SK-N-SH (cell line): ENCODE data around the gene WIPI1. TPM values are rescaled to one million over a fixed set of nuclear protein-coding genes. Genes with fewer than 3 reads are reported as not detected.

Experiments
- CTCF ChIA-PET: fragments of 300-600, 350-600 bp; formaldehyde crosslinking; extraction: SDS; loops from one replicate; lab custom pipeline; 2021; lab: Yijun Ruan, JAX
- POLR2A ChIA-PET: fragments of 350-600 bp; sonication (Branson Sonifier 250); formaldehyde crosslinking; extraction: SDS; loops from one replicate; lab custom pipeline; 2020; ENCODE audit warnings: antibody characterized with exemption, inconsistent platforms; lab: Yijun Ruan, JAX
- DNase-seq: peaks from one replicate; pipeline ENCODE4 v3.0.0; 2012
- H2AFZ ChIP-seq: fragments of 200-600 bp; sonication (generic); 2 replicates; pipeline ENCODE4 v1.8.1; 2016; ENCODE audit warnings: antibody characterized with exemption, mild to moderate bottlenecking, low read depth
- H3F3A ChIP-seq: fragments of 200-600 bp; sonication (generic); replicated peaks from 2 replicates; pipeline ENCODE3; 2016; ENCODE audit warnings: antibody characterized with exemption, mild to moderate bottlenecking; ENCODE audit not compliant: insufficient read depth
- H3K27ac ChIP-seq, 2 experiments: fragments of 200-500 bp in 1 of 2; fragments of 200-600 bp in 1 of 2; sonication (Bioruptor generic) in 1 of 2; sonication (generic), shearing (Covaris generic) in 1 of 2; 2 replicates each; pipeline versions ENCODE4 v1.5.1 to v1.6.1; 2014 to 2016; ENCODE audit warnings: low read depth in 2 of 2, inconsistent platforms in 1 of 2, low read length in 1 of 2, mild to moderate bottlenecking in 1 of 2, mixed read lengths in 1 of 2
- H3K27me3 ChIP-seq: fragments of 200-600 bp; sonication (generic), shearing (Covaris generic); 2 replicates; pipeline ENCODE4 v1.6.1; 2016; ENCODE audit warnings: mixed run types; ENCODE audit not compliant: insufficient read depth
- H3K36me3 ChIP-seq, 2 experiments: fragments of 200-500 bp in 1 of 2; fragments of 200-600 bp in 1 of 2; sonication (Bioruptor generic) in 1 of 2; sonication (generic) in 1 of 2; replicated peaks in 1 of 2; 2 replicates each; pipeline versions ENCODE3 to v1.5.1; 2014 to 2016; ENCODE audit warnings: low read length in 1 of 2, mild to moderate bottlenecking in 1 of 2; ENCODE audit not compliant: insufficient read depth in 2 of 2, control insufficient read depth in 1 of 2
- H3K4me1 ChIP-seq, 2 experiments: fragments of 200-500 bp in 1 of 2; fragments of 200-600 bp in 1 of 2; sonication (Bioruptor generic) in 1 of 2; sonication (generic), shearing (Covaris generic) in 1 of 2; 2 replicates each; pipeline versions ENCODE4 v1.5.1 to v1.6.1; 2014 to 2016; ENCODE audit warnings: low read depth in 1 of 2, low read length in 1 of 2, mixed run types in 1 of 2; ENCODE audit not compliant: insufficient read depth in 2 of 2, control insufficient read depth in 1 of 2
- H3K4me2 ChIP-seq: fragments of 200-600 bp; sonication (generic), shearing (Covaris generic); 2 replicates; pipeline ENCODE4 v1.6.1; 2017; ENCODE audit warnings: mixed run types
- H3K4me3 ChIP-seq, 2 experiments: fragments of 200-500 bp in 1 of 2; fragments of 200-600 bp in 1 of 2; sonication (Bioruptor generic) in 1 of 2; sonication (generic), shearing (Covaris generic) in 1 of 2; 2 replicates each; pipeline versions ENCODE4 v1.5.1 to v1.8.1; 2014 to 2016; ENCODE audit warnings: low read depth in 2 of 2, inconsistent platforms in 1 of 2, low read length in 1 of 2, mild to moderate bottlenecking in 1 of 2, mixed read lengths in 1 of 2, moderate library complexity in 1 of 2
- H3K79me2 ChIP-seq: fragments of 200-600 bp; sonication (generic); 2 replicates; pipeline ENCODE4 v1.8.1; 2017; ENCODE audit warnings: mild to moderate bottlenecking; ENCODE audit not compliant: insufficient read depth
- H3K9ac ChIP-seq: fragments of 200-600 bp; sonication (generic); 2 replicates; pipeline ENCODE4 v1.6.1; 2017; ENCODE audit warnings: mixed run types
- H3K9me2 ChIP-seq: fragments of 200-600 bp; sonication (generic); 2 replicates; pipeline ENCODE4 v1.6.1; 2017; ENCODE audit warnings: mixed run types
- H3K9me3 ChIP-seq: fragments of 200-600 bp; sonication (generic); 2 replicates; pipeline ENCODE4 v1.6.1; 2017; ENCODE audit warnings: mixed run types, mild to moderate bottlenecking, moderate library complexity
- H4K20me1 ChIP-seq: fragments of 200-600 bp; sonication (generic); 2 replicates; pipeline ENCODE4 v1.6.1; 2017; ENCODE audit warnings: mild to moderate bottlenecking, mixed run types; ENCODE audit not compliant: insufficient read depth
- ELF1 ChIP-seq: IDR thresholded peaks from 2 replicates; pipeline ENCODE4 v1.4.0; 2012
- FOSL2 ChIP-seq: IDR thresholded peaks from 2 replicates; pipeline ENCODE4 v1.4.0; 2012; ENCODE audit warnings: low read depth, mild to moderate bottlenecking, moderate library complexity, borderline replicate concordance
- FOXM1 ChIP-seq: IDR thresholded peaks from 2 replicates; pipeline ENCODE4 v1.4.0; 2012; ENCODE audit warnings: low read depth, mild to moderate bottlenecking
- PBX3 ChIP-seq: IDR thresholded peaks from 2 replicates; pipeline ENCODE4; 2012
- POLR2AphosphoS5 ChIP-seq: IDR thresholded peaks from 2 replicates; pipeline ENCODE4 v1.6.1; 2012; ENCODE audit warnings: low read depth, low read length
- RCOR1 ChIP-seq: fragments of 150-350 bp; IDR thresholded peaks from 2 replicates; pipeline ENCODE4 v1.6.1; 2017; ENCODE audit warnings: antibody characterized with exemption, low read length
- RFX5 ChIP-seq: IDR thresholded peaks from 2 replicates; pipeline ENCODE4 v1.6.1; 2012; ENCODE audit warnings: mild to moderate bottlenecking, improper control_type of control experiment, low read length
- RXRA ChIP-seq: IDR thresholded peaks from 2 replicates; pipeline ENCODE4 v1.4.0; 2012; ENCODE audit warnings: low read depth, mild to moderate bottlenecking, borderline replicate concordance
- SIN3A ChIP-seq: IDR thresholded peaks from 2 replicates; pipeline ENCODE4 v1.6.1; 2012; ENCODE audit warnings: low read depth, mild to moderate bottlenecking, low read length, moderate library complexity, borderline replicate concordance
- TAF1 ChIP-seq: IDR thresholded peaks from 2 replicates; pipeline ENCODE4 v1.6.1; 2012; ENCODE audit warnings: low read depth, mild to moderate bottlenecking, low read length, moderate library complexity, borderline replicate concordance
- TEAD4 ChIP-seq: IDR thresholded peaks from 2 replicates; pipeline ENCODE4 v1.4.0; 2012; ENCODE audit warnings: mild to moderate bottlenecking, borderline replicate concordance; ENCODE audit not compliant: insufficient read depth
- YY1 ChIP-seq: IDR thresholded peaks from 2 replicates; pipeline ENCODE4 v1.4.0; 2012; ENCODE audit warnings: low read depth, mild to moderate bottlenecking
- WGBS: methylation state at CpG from one replicate; pipeline ENCODE4 v1.1.6; 2017; ENCODE audit warnings: low lambda C conversion rate; 5-methylcytosine and 5-hydroxymethylcytosine counted together
- polyA plus RNA-seq, 3 experiments: library from polyadenylated mRNA; depleted of rRNA; stranded (reverse); fragments of >200 nt; gene quantifications; 2 replicates each; pipeline ENCODE4 v1.2.3, GENCODE V29; 2012
- TF ChIP-seq, protein P1 (sequence below): fragments of 200-600 bp; sonication (generic); IDR thresholded peaks from 2 replicates; pipeline ENCODE4 v1.6.1; 2017; ENCODE audit warnings: antibody characterized with exemption, mild to moderate bottlenecking, moderate library complexity
- TF ChIP-seq, protein P2 (sequence below): fragments of 150-350 bp; IDR thresholded peaks from 2 replicates; pipeline ENCODE4 v1.6.1; 2016; ENCODE audit warnings: mild to moderate bottlenecking, low read depth, low read length

The WIPI1 gene
- polyA plus RNA-seq, 1 of the 3 experiments (the other 2 are of a cell fraction) = 52.7 TPM

- Histone ChIP-seq H4K20me1 (no peaks in the 10 kb centered on the region; the same call in 1 of the 2 replicates), H3K27ac (no peak overlapping the region), H3F3A (peaks cover 18% of the 10 kb centered on the region), H3K4me2 (no peak overlapping the region), H2AFZ (no peak overlapping the region), H3K9me3 (no peaks in the 10 kb centered on the region), H3K36me3 (no peaks in the 10 kb centered on the region), H3K9ac (no peak overlapping the region), H3K27me3 (no peaks in the 10 kb centered on the region), H3K9me2 (no peaks in the 10 kb centered on the region), H3K79me2 (peaks cover 10% of the 10 kb centered on the region), H3K4me1 (peaks cover 8 to 25% of the 10 kb centered on the region in 2 experiments; a peak in 3 of 4 replicates), H3K4me3 (no peak overlapping the region)
- no peak for DNase-seq
- ChIA-PET POLR2A (no interaction called here), CTCF (interaction anchor here (1.1 to 6.0 kb wide), 7 partner anchors 11 to 260 kb away, joined by 3 to 63 read pairs (median 19); no protein-coding TSS in a partner anchor)
- TF ChIP-seq ELF1 (no peak), PBX3 (no peak), RCOR1 (no peak), SIN3A (no peak), RXRA (no peak), TEAD4 (no peak), FOXM1 (no peak), YY1 (no peak), POLR2AphosphoS5 (no peak), TAF1 (no peak), FOSL2 (no peak)
- TF ChIP-seq, protein P1, sequence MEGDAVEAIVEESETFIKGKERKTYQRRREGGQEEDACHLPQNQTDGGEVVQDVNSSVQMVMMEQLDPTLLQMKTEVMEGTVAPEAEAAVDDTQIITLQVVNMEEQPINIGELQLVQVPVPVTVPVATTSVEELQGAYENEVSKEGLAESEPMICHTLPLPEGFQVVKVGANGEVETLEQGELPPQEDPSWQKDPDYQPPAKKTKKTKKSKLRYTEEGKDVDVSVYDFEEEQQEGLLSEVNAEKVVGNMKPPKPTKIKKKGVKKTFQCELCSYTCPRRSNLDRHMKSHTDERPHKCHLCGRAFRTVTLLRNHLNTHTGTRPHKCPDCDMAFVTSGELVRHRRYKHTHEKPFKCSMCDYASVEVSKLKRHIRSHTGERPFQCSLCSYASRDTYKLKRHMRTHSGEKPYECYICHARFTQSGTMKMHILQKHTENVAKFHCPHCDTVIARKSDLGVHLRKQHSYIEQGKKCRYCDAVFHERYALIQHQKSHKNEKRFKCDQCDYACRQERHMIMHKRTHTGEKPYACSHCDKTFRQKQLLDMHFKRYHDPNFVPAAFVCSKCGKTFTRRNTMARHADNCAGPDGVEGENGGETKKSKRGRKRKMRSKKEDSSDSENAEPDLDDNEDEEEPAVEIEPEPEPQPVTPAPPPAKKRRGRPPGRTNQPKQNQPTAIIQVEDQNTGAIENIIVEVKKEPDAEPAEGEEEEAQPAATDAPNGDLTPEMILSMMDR = no peak
- WGBS = 60% methylated on average over 2 of the region's 2 CpGs
Observed at GRCh38 chr17:68460146-68460545, 2.9 kb upstream of the WIPI1 start.

- POLR2A ChIA-PET = no interaction called here
- Histone ChIP-seq H3K27ac (no peak overlapping the region), H3K27me3 (no peaks in the 10 kb centered on the region), H3K4me2 (no peak overlapping the region), H3K79me2 (peaks cover 20% of the 10 kb centered on the region), H3K9me2 (no peaks in the 10 kb centered on the region), H3K4me1 (peaks cover 8 to 25% of the 10 kb centered on the region in 2 experiments; a peak in 3 of 4 replicates), H3K36me3 (peaks cover 0 to under 1% of the 10 kb centered on the region in 2 experiments), H3K9ac (no peak overlapping the region), H3K4me3 (no peak overlapping the region), H3F3A (peaks cover 18% of the 10 kb centered on the region), H3K9me3 (no peaks in the 10 kb centered on the region), H4K20me1 (peaks cover 5% of the 10 kb centered on the region; the same call in 1 of the 2 replicates), H2AFZ (no peak overlapping the region)
- no peak for DNase-seq
- CTCF ChIA-PET = interaction anchor here (0.7 to 6.0 kb wide), 17 partner anchors 9 to 567 kb away, joined by 3 to 63 read pairs (median 4); no protein-coding TSS in a partner anchor
- WGBS = 0% methylated on average over 1 of the region's 1 CpG
- TF ChIP-seq, protein P2, sequence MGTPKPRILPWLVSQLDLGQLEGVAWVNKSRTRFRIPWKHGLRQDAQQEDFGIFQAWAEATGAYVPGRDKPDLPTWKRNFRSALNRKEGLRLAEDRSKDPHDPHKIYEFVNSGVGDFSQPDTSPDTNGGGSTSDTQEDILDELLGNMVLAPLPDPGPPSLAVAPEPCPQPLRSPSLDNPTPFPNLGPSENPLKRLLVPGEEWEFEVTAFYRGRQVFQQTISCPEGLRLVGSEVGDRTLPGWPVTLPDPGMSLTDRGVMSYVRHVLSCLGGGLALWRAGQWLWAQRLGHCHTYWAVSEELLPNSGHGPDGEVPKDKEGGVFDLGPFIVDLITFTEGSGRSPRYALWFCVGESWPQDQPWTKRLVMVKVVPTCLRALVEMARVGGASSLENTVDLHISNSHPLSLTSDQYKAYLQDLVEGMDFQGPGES = no peak
- no peak for TF ChIP-seq RFX5
Observed at GRCh38 chr17:68459037-68459639, 1.8 kb upstream of the WIPI1 start.
